Epithelial cell of proximal tubule (primary cell): ENCODE data around the gene SPECC1L. TPM values are rescaled to one million over a fixed set of nuclear protein-coding genes. Genes with fewer than 3 reads are reported as not detected.
"Not testable (repeated sequence)": the region's sequence is repeated elsewhere in the genome, so short reads cannot be mapped to it uniquely, and the experiment has no call there.

Source experiments
- DNase-seq: peaks from one replicate; pipeline ENCODE4 v3.0.0-alpha.2; 2011; ENCODE audit warnings: low read depth
- H3K4me3 ChIP-seq: 2 replicates; pipeline ENCODE4 v1.5.1; 2011; ENCODE audit warnings: low read depth, mild to moderate bottlenecking, low read length
- total RNA-seq: library from RNA; depleted of rRNA; stranded (reverse); fragments of >200 nt; gene quantifications from 2 replicates; pipeline ENCODE4 v1.2.3, GENCODE V29; 2015
- TF ChIP-seq, protein P1 (sequence below): conservative IDR thresholded peaks from 2 replicates; pipeline ENCODE4 v1.5.1; 2012; ENCODE audit warnings: low read depth, mild to moderate bottlenecking, low read length

SPECC1L gene
- total RNA-seq, 1 donor from 2014 or later: 22.7 TPM

GRCh38 chr22:24232124-24232523 lies 38.5 kb upstream of the SPECC1L start:
- TF ChIP-seq, protein P1, sequence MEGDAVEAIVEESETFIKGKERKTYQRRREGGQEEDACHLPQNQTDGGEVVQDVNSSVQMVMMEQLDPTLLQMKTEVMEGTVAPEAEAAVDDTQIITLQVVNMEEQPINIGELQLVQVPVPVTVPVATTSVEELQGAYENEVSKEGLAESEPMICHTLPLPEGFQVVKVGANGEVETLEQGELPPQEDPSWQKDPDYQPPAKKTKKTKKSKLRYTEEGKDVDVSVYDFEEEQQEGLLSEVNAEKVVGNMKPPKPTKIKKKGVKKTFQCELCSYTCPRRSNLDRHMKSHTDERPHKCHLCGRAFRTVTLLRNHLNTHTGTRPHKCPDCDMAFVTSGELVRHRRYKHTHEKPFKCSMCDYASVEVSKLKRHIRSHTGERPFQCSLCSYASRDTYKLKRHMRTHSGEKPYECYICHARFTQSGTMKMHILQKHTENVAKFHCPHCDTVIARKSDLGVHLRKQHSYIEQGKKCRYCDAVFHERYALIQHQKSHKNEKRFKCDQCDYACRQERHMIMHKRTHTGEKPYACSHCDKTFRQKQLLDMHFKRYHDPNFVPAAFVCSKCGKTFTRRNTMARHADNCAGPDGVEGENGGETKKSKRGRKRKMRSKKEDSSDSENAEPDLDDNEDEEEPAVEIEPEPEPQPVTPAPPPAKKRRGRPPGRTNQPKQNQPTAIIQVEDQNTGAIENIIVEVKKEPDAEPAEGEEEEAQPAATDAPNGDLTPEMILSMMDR: no peak
- H3K4me3 ChIP-seq: no peak overlapping the region
- no peak for DNase-seq

DNA sequence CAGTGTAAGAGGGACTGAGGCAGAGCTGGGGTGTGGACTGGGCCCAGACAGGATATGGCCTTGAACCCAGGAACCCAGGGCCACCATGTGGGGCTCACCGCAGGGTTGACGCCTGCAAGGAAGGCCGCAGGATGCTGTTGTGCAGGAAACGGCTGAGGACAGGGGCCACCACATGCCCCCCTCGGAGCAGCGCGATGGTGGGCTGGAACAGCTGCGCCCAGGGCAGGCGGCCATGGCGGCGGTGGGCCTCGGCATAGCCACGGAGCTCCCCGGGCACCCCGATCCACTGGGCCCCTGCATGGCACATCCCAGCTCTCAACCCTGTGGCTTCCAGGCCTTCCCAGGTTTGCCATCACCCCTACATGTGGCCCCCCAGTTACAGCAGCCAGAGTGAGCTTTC lies 37.9 kb upstream of the SPECC1L start:
- TF ChIP-seq, protein P1: no peak
- H3K4me3 ChIP-seq: no peak overlapping the region
- DNase-seq: no peak

DNA sequence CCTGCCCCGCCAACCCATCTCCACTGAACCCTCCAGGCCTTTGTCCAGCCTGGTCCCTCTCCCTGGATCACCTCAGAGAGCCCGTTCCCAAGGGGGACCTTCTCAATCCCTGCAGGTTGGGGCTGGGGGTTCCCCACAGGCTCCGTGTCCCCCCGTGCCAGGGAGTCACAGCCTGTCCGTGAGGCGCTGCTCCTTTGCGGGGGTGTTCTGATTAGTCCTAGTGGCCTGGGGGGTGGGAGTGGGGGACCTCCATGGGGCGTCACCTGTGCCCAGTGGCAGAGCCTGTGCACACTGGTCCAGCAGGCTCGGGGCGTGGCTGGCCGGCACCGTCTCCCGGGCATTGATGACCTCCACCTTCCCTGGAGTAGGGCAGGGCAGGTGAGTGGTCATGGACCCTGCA lies 37.4 kb upstream of the SPECC1L start:
- H3K4me3 ChIP-seq: no peak overlapping the region
- no peak for DNase-seq
- TF ChIP-seq, protein P1: no peak

DNA sequence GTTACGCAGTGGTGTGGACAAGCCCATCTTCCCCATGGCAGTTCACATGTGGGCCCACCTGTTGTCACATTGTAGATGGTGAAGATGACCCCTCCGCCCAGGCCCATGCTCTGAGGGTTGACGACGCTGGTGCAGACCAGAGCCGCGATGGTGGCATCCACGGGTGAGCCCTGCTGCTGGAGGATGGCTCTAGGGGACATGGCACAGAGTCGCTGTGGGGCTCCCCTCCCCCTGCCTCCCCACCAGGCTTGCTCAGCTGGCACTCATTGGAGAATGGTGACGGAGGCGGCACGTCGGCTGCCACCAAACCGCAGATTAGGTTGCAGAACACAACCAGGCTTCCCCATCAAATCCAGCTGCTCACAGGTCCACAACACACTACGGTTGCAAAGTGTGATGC lies 36.8 kb upstream of the SPECC1L start:
- no peak overlapping the region for H3K4me3 ChIP-seq
- DNase-seq: no peak
- TF ChIP-seq, protein P1: no peak

- no peak overlapping the region for H3K4me3 ChIP-seq
- TF ChIP-seq, protein P1: no peak
- DNase-seq: no peak
These were observed 35.3 kb upstream of the SPECC1L start for GRCh38 chr22:24235315-24235714.

DNA sequence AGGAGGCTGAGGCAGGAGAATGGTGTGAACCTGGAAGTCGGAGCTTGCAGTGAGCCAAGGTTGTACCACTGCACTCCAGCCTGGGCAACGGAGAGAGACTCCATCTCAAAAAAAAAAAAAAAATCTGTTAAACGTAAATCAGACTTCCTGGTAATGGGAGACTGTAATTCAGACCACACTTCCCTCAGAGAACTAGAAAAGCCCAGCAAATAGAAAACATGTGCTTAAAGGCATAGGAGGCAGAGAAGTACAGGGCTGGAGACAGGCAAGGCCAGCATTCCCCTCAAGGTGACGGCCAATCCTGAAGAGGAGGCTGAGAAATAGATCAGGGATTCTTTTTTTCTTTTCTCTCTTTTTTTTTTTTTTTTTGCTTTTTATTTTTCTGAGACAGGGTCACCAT lies 34.0 kb upstream of the SPECC1L start:
- TF ChIP-seq, protein P1: no peak
- no peak overlapping the region for H3K4me3 ChIP-seq
- no peak for DNase-seq

DNA sequence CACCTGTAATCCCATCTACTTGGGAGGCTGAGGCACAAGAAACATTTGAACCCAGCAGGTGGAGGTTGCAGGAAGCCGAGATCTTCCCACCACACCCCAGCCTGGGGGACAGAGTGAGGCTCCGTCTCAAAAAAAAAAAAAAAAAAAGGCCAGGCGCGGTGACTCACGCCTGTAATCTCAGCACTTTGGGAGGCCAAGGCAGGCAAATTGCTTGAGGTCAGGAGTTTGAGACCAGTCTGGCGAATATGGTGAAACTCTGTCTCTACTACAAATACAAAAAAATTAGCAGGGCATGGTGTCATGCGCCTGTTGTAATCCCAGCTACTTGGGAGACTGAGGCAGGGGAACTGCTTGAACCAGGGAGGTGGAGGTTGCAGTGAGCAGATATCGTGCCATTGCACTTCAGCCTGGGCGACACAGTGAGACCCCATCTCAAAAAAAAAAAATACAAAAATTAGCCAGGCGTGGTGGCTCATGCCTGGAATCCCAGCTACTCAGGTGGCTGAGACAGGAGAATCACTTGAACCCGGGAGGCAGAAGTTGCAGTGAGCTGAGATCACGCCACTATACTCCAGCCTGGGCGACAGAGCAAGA lies 32.4 kb upstream of the SPECC1L start:
- DNase-seq, H3K4me3 ChIP-seq: not testable (repeated sequence)
